ENCODE results near the gene CDCA5.
A peak's percentile ranks its signal among the peaks of the same experiment; 100 is the strongest.

Gene CDCA5

DNA sequence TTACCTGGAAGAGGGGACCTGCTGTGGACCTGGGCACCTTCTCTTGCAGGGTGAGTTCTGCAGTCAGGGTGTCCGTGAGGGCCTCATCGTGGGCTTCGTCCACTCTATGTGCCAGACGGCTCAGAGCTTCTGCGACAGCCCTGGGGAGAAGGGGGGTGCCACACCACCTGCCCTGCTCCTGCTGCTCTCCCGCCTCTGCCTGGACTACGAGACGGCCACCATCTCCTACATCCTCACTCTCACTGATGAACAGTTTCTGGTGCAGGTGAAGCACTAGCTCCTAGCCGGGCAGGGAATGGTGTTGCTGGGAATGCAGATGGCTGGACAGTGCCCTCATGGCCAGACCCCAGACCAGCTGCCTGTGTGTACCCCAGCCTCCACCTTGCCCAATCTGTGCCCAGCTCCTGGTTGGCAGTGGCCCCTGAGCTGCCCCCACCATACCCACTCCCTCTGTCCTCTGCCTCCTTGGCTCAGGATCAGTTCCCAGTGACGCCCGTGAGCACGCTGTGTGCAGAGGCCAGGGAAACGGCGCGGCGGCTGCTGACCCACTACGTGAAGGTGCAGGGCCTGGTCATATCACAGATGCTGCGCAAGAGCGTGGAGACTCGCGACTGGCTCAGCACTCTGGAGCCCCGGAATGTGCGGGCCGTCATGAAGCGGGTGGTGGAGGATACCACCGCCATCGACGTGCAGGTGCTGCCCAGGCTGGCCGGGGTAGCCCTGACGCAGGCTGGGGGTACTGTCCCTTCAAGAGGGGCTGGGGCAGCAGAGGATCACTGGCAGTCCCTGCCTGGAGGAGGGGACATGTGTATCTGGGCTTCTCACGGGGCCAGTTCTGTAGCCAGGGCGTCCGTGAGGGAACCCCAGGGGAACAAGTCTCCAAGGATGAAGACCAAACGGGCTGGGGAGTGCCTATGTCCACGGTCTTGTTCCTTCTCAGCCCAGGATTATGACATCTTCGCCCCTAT, 25.7 kb upstream of the CDCA5 start:
- peak overlapping the region in 2 of 21 experiments; percentile 25 to 27 for H3K27ac ChIP-seq
- no peak overlapping the region for H3K4me3 ChIP-seq

DNA sequence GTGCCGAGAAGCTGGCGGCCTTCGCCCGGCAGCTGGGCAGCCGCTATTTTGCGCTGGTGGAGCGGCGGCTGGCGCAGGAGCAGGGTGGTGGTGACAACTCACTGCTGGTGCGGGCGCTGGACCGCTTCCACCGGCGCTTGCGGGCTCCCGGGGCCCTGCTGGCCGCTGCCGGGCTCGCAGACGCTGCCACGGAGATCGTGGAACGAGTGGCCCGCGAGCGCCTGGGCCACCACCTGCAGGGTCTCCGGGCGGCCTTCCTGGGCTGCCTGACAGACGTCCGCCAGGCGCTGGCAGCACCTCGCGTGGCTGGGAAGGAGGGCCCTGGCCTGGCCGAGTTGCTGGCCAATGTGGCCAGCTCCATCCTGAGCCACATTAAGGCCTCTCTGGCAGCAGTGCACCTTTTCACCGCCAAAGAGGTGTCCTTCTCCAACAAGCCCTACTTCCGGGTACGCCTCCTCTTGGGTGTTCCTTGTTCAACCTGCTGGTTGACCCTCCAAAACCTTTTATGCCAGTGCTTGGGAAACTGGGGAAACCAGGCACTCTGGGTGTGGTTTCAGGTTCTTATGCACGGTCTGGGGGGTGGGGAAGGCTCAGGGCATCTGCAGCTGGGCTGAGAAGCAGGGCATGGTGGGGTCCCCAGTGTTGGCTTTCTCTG, 24.8 kb upstream of the CDCA5 start:
- peak overlapping the region in 5 of 21 experiments; percentile 27 to 60 (median 33) for H3K27ac ChIP-seq

DNA sequence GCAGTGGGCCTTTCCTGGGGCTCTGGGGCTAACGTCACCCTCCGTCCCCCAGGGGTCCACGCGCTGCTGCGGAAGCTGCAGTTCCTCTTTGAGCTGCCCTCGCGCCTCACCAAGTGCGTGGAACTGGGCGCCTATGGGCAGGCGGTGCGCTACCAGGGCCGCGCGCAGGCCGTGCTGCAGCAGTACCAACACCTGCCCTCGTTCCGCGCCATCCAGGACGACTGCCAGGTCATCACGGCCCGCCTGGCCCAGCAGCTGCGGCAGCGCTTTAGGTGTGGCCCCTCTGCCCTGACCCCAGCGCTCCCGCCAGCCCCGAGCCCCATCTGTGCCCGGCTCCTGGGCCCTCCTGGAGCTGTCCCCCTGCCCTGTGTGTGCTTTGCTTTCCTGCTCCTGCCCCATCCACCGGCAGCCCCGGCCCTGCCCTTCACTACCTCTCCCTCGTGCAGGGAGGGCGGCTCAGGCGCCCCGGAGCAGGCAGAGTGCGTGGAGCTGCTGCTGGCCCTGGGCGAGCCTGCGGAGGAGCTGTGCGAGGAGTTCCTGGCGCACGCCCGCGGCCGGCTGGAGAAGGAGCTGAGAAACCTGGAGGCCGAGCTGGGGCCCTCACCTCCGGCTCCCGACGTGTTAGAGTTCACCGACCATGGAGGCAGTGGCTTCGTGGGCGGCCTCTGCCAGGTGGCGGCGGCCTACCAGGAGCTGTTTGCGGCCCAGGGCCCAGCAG, 24.1 kb upstream of the CDCA5 start:
- Histone ChIP-seq H3K4me3 (no peak overlapping the region), H3K27ac (peak overlapping the region in 3 of 21 experiments; percentile 4 to 33 (median 31))

More for the DNA sequence above, 24.8 kb upstream of the CDCA5 start:
- no peak overlapping the region for H3K4me3 ChIP-seq

DNA sequence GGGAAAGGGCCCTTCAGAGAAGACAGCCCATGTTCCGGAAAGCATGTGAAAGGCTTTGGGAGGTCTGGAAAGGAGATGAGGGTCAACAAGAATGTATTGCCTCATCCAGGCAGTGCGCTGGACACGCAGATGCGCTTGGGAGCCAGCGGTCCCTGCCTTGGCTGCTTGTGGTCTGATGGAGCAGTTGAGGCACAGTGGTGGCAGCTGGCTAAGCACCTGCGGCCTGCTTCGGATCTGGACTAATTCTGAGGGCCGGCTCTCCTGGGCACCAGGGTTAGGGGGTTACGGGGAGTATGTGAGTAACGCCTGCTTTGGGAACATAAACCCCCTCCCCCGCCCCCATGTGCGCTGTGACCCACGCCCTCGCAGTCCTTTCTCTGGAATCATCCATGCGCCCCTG, 23.2 kb upstream of the CDCA5 start:
- no peak overlapping the region for H3K27ac ChIP-seq
- no peak overlapping the region for H3K4me3 ChIP-seq

DNA sequence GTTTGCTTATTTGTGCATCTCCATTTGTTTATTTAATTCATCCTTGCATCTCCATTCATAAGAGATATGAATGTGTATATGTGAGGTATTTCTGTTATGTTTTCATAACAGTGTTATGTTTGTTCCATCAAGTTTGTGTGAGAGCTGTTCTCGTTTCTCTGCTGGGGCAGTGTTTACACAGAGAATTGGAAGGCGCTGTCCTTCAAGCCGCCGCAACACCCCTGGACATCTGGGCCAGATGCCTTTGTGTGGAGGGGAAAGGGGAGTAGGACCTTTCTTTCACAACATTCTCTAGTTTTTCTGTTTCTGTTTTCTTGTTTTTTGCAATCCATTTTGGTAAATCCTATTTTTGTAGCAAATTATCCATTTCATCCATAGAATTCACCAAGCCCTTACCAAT, 20.8 kb upstream of the CDCA5 start:
- Histone ChIP-seq H3K27ac (no peak overlapping the region), H3K4me3 (no peak overlapping the region)

DNA sequence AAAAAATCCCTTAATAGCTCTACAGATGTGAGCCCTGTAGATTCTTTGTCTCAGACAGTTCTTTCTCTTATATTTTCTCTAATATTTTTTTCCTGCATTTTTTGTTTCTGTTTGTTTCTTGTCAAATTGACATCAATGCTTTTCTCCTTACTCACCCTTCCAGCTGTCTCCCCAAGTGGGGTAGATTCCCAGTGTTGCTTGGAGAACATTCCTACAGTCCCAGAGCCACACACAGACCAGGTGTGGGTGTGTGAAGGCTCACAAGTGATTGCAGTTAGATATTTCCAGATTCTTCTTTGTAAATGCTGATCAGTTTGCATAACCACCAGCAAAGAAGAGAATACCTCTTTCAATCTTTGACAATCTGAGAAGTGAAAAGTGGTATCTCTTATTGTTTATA, 19.6 kb upstream of the CDCA5 start:
- peak overlapping the region in 1 of 21 experiments; percentile 10 for H3K27ac ChIP-seq
- no peak overlapping the region for H3K4me3 ChIP-seq

DNA sequence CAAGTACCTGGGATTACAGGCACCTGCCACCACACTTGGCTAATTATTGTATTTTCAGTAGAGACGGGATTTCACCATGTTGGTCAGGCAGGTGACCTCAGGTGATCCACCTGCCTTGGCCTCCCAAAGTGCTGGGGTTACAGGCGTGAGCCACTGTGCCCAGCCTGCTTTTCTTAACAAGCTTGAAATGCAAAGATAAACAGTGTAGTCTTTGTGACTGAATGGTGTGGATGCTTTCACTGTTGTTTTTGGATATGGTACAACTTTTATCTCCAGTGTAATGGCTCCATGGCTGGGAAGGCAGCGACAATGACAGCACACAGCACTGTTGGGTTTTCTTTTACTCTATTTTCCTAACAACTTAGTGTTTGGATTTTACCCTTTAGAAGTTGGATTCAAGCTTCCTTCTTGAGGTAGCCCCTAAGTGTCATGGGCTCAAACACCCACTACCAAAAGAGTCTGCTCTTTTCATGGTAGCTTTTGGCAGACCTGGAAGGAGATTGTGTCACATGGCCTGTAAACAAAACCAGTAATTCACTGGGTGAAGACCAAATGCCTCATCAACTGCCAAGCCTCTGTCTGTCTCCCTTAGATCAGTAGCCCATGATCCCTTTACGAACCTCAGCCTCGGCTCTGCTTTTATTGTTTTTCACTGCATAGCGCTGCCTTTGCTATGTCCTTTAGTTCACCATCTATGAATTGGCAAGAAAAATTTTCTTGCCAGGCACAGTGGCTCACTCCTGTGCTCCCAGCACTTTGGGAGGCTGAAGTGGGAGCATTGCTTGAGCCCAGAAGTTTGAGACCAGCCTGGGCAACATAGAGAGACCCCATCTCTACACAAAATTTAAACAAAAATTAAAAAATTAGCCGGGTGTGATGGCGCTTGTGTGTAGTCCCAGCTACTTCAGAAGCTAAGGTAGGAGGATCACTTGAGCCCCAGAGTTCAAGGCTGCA, 18.6 kb upstream of the CDCA5 start:
- peak overlapping the region in 6 of 21 experiments; percentile 1 to 36 (median 20) for H3K27ac ChIP-seq
- H3K4me3 ChIP-seq = no peak overlapping the region

DNA sequence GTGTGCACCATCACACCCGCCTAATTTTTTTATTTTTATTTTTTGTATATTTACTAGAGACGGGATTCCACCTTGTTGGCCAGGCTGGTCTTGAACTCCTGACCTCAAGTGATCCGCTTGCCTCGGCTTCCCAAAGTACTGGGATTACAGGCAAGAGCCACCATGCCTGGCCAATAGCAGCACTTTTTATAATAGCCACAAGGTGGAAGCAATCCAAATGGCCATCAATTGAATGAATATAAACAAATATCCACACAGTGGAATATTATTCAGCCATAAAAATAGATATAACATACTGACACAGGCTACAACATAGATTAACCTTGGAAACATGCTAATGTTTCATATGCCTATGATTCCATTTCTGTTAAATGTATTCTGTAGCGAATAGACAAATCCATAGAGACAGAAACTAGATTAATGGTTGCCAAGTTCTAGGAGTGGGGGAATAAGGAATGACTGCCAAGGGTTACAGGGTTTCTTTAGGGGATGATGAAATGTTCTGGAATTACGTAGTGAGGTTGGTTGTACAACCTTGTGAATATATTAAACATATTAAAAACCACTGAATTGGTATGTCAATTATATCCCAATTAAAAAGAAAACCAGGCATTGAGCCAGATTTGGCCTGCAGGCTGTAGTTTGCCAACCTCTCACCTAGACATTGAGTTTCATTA, 17.0 kb upstream of the CDCA5 start:
- peak overlapping the region in 4 of 21 experiments; percentile 8 to 54 (median 26) for H3K27ac ChIP-seq
- no peak overlapping the region for H3K4me3 ChIP-seq

DNA sequence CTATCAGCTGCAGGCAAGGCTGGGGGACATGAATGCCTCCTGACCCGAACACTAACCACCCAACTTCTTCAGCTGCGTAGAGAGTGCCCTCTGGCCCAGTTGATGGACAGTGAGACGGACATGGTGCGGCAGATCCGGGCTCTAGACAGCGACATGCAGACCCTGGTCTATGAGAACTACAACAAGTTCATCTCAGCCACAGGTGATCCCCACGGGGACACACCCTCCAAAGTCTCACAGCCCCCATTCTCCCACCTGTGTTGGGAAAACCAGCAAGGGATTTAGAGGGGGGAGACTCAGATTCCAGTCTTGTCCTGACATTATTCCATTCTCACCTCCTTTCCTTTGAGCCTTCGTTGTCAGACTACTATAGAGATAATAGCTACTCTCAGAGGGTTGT, 13.1 kb upstream of the CDCA5 start:
- H3K4me3 ChIP-seq = peak overlapping the region; percentile 67 to 96 (median 80)
- H3K27ac ChIP-seq = peak overlapping the region in 19 of 21 experiments; percentile 55 to 98 (median 92)

DNA sequence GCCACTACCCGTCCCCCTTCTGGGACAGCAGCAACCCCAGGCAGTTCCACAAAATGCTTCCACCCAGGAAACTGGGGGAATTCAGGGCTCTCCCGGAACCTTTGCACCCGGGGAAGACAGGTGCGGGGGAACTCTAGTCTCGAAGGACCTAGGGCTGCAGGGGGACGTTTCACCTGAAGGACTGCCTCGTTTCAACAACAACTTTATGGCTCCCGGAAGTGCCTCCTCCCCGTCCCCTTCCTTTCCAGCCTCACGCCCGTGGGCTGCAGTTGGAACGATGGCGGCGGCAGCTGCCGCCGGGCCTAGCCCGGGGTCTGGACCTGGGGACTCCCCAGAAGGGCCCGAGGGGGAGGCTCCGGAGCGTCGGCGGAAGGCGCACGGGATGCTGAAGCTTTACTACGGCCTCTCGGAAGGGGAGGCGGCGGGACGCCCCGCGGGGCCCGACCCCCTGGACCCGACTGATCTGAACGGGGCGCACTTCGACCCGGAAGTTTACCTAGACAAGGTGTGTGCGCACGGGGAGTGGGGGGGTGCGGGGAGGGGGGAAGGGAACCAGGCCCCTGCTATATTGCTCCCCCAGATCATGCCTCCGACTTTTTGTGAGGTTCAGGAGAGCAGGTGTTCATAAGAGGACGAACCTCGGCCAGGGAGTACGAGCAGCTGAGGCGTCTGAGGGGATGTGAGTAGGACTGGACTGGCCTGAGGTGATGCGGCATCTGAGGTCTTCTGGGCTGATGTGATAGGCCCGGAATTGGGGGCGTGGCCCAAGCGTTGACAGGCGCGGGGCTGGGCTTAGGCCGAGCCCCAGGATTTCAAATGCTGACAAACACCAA, 12.3 kb upstream of the CDCA5 start, which contains the start of gene VPS51:
Gene VPS51 (plus strand): TSS at position 241 of the 833 bp plus-strand sequence. CDS start 37 bp downstream, at position 278.
- peak within 1 kb of the TSS; percentile 67 to 96 (median 80) for H3K4me3 ChIP-seq

DNA sequence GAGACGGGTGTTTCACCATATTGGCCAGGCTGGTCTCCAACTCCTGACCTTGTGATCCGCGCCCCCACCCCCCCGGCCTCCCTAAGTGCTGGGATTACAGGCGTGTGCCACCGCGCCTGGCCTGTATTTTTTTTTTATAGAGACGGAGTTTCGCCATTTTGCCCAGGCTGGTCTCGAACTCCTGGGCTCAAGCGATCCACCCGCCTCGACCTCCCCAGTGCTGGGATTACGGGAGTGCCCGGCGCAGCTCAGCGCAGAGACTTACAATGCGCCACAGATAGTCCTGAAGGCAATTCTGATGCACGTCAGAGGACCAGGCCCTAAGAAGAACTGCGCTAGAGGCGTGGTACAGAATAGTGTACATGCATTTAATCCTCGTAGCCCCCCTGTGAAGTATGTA, 11.6 kb upstream of the CDCA5 start:
- peak overlapping the region in 17 of 21 experiments; percentile 55 to 98 (median 90) for H3K27ac ChIP-seq
- peak overlapping the region in 3 of 7 experiments; percentile 77 to 96 (median 91) for H3K4me3 ChIP-seq

More for the DNA sequence above, 12.3 kb upstream of the CDCA5 start, which contains the start of gene VPS51:
- peak within 1 kb of the TSS; percentile 55 to 98 (median 90) for H3K27ac ChIP-seq

DNA sequence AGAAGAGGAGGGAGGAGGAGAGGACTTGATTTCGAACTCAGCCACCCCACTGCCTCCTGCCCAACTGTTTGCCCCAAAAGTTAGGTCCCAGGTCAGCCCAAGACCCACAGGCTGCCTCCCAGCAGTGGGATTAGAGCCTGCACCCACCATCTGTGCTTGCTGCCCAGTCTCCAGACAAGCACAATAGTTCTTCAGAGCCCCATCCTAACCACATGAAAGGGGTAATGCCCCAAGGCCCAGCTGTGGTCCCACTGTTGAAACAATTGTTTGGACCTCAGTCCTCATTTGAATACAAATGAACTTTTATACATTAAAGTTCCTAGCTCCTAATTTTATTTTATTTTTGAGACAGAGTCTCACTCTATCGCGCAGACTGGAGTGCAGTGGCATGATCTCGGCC, 6.8 kb upstream of the CDCA5 start:
- no peak overlapping the region for H3K4me3 ChIP-seq
- no peak overlapping the region for H3K27ac ChIP-seq

DNA sequence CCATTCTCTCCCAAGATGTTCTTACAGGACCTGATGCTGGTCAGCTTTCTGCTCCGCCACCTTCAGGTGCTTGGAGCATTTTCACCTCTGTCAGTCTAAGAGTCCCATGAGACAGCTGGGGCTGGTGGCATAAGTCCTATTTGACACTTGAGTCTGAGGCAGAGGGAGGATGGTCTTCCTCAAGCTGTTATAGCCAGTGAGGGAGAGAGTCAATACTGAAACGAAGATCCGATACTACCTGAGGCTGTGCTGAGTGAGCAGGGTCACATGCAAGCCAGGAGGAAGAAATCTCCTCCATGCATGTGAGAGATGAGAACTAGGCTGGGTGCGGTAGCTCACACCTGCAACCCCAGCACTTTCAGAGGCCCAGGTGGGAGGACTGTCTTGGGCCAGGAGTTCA, 5.8 kb upstream of the CDCA5 start:
- H3K4me3 ChIP-seq = no peak overlapping the region
- H3K27ac ChIP-seq = no peak overlapping the region

DNA sequence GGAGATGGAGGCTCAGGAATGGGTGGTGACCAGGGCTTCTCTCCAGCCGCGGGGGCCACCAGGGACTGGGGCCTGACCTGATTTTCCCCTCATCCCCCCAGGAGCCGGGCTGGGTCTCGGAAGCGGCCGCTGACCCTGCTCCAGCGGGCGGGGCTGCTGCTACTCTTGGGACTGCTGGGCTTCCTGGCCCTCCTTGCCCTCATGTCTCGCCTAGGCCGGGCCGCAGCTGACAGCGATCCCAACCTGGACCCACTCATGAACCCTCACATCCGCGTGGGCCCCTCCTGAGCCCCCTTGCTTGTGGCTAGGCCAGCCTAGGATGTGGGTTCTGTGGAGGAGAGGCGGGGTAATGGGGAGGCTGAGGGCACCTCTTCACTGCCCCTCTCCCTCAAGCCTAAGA, 4.0 kb upstream of the CDCA5 start:
- Histone ChIP-seq H3K4me3 (no peak overlapping the region), H3K27ac (no peak overlapping the region)

DNA sequence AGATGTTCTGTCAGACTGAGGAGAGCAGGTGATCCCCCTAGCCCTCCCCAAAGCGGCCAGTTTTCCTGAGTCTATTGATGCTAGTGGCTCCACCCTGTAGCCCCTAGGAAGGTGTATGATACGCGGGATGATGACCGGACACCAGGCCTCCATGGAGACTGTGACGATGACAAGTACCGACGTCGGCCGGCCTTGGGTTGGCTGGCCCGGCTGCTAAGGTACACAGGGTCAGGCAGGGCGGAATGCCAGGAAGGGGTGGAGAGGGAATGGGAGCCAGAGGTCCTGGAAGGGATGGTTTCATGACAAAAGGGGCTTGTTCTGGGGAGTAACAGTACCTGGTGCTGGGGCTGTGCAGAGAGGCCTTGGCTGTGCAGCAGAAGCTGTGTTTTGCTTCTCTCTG, 3.4 kb upstream of the CDCA5 start:
- H3K27ac ChIP-seq = no peak overlapping the region
- H3K4me3 ChIP-seq = no peak overlapping the region

DNA sequence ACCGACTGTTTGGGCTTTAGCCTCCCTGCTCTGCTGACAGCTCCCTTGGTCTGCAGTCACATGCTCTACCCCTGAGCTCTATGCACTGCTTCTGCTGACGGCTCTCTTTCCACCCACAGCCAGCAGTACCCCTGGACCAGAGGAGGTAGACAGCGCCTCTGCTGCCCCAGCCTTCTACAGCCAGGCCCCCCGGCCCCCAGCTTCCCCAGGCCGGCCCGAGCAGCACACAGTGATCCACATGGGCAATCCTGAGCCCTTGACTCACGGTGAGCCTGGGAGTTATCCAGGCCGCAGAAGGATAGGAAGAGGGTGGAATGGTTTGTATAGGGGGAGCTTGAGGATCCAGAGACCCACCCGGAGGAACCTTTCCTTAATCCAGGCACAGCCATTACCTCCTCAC, 3.0 kb upstream of the CDCA5 start:
- Histone ChIP-seq H3K4me3 (no peak overlapping the region), H3K27ac (no peak overlapping the region)

DNA sequence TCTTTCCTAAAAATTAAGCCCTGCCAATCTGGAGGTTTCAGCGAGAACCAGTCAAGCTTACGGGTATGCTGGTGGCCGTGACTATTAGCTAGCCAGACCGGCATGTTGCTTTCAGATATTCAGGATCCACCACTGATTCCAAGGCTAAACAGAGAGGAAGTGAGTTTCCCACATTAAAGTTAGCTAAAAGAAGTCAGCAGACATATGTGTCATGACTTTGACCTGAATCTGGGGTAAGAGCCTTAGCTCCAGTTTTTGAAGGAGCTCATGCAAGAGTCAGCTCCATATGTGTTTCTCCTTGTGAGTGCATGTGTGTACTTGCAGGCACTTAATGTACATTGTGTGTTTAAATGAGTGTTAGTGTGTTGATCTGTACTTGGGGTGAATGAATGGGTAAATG, 1.6 kb upstream of the CDCA5 start:
- Histone ChIP-seq H3K4me3 (no peak overlapping the region), H3K27ac (peak overlapping the region in 1 of 21 experiments; percentile 96)
